ENCODE data around the gene MPP3. TPM values are rescaled to one million over a fixed set of nuclear protein-coding genes. Genes with fewer than 3 reads are reported as not detected.

The MPP3 gene
- total RNA-seq, 1 donor from 2014 or later = 6.1 TPM

DNA sequence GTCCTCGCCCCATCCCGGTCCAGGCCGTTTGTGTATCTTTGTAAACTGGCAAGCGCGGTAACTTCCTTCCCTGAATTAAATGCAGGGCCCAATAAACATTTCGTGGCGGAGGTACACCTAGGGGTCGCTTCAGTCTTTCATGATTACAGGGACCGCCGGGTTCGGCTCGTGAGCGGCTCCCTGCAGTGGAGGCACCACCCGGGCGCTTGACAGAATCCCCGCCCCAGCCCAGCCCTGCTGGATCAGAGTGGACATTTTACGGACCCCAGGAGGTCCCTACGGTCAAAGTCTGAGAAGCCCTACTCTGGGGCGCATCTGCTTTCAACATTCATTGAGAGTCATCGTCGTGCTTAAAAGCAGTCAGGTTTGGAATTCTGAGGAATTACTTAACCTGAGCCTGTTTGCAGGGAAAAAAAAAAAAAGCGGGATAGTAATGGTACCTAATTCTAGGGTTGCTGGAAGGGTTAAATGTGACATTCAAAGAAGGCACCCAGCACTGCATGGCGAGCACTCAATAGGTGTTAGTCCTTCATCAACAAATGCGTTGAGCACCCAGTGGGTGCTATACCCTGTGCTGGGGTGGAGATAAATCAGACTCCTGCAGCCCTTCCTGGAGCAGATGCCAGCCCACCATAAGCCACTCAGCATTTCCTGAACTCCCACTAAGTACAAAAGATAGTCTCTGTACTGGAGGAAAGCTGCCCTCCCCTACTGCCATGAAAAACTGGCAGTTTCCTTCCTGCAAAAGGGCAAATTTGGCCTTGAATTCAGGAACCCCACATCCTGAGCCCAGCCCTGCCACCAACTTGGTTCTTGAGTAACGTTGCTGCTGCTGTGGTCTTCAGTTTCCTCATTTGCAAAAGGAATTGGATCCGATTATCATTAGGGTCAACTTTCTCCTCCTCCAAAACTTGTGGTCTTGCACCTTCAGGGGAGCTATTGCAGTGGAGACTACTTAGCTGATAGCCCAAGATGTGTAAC lies 53.5 kb downstream of the MPP3 start:
- Mint-ChIP-seq H3K4me3 (peak overlapping the region; percentile 83), H3K27ac (no peak overlapping the region), H3K36me3 (peaks cover 3% of the 10 kb centered on the region), H3K4me1 (peaks cover 9% of the 10 kb centered on the region), H3K27me3 (ENCODE audit: insufficient read depth, low read depth) (peaks cover 6% of the 10 kb centered on the region), H3K9me3 (no peaks in the 10 kb centered on the region)
- TF ChIP-seq CTCF (IDR thresholded peaks at IDR 0.05) = no peak
- peak; percentile 20 for TF ChIP-seq EZH2 (IDR thresholded peaks at IDR 0.05)
- Histone ChIP-seq H2AFZ (replicated peaks) (peak overlapping the region; percentile 76), H3K4me2 (peak overlapping the region; percentile 83), H3K4me3 (peak overlapping the region; percentile 69), H3K9me3 (ENCODE audit: low read depth) (no peaks in the 10 kb centered on the region), H3K4me1 (peaks cover 5% of the 10 kb centered on the region), H3K27me3 (peaks cover 37% of the 10 kb centered on the region), H3K36me3 (no peaks in the 10 kb centered on the region), H3K27ac (no peak overlapping the region), H3F3A (ENCODE audit: low read depth) (peaks cover 7% of the 10 kb centered on the region), H3K79me2 (ENCODE audit: low read depth) (peaks cover 4% of the 10 kb centered on the region), H3K9ac (no peak overlapping the region), H4K20me1 (ENCODE audit: low read depth) (peaks cover 3% of the 10 kb centered on the region)
- DNase-seq (ENCODE audit: low spot score) = peak; percentile 56

GRCh38 chr17:43778337-43779144 lies 54.4 kb downstream of the MPP3 start, which contains the start of gene DUSP3:
Gene DUSP3 (minus strand): TSS chr17:43778977. CDS start chr17:43778924, 53 bp downstream.
- H3K27me3 Mint-ChIP-seq (ENCODE audit: insufficient read depth, low read depth) = peaks cover 4% of the 10 kb centered on the region
- H3K4me1 Mint-ChIP-seq = peaks cover 9% of the 10 kb centered on the region
- peak within 1 kb of the TSS; percentile 93 for H3K27ac Mint-ChIP-seq
- H3K36me3 Mint-ChIP-seq = peaks cover 4% of the 10 kb centered on the region
- Histone ChIP-seq H3K27me3 (peaks cover 37% of the 10 kb centered on the region), H3K9me3 (ENCODE audit: low read depth) (no peaks in the 10 kb centered on the region), H2AFZ (replicated peaks) (peak within 1 kb of the TSS; percentile 85), H3K79me2 (ENCODE audit: low read depth) (peaks cover 4% of the 10 kb centered on the region), H3K4me3 (peak within 1 kb of the TSS; percentile 69), H3K27ac (peak within 1 kb of the TSS; percentile 7), H3F3A (ENCODE audit: low read depth) (peaks cover 7% of the 10 kb centered on the region), H4K20me1 (ENCODE audit: low read depth) (peaks cover 3% of the 10 kb centered on the region), H3K4me1 (peaks cover 5% of the 10 kb centered on the region), H3K4me2 (peak within 1 kb of the TSS; percentile 83), H3K36me3 (no peaks in the 10 kb centered on the region), H3K9ac (peak within 1 kb of the TSS; percentile 46)
- DNase-seq (ENCODE audit: low spot score) = peak; percentile 94
- H3K9me3 Mint-ChIP-seq = no peaks in the 10 kb centered on the region
- peak within 1 kb of the TSS; percentile 88 for H3K4me3 Mint-ChIP-seq
- TF ChIP-seq CTCF (IDR thresholded peaks at IDR 0.05) (no peak), EZH2 (IDR thresholded peaks at IDR 0.05) (no peak), EZH2phosphoT487 (IDR thresholded peaks at IDR 0.05) (no peak)

- Histone ChIP-seq H3K9ac (no peak overlapping the region), H3K79me2 (ENCODE audit: low read depth) (peaks cover 4% of the 10 kb centered on the region), H3K4me1 (peaks cover 4% of the 10 kb centered on the region), H3K4me2 (no peak overlapping the region), H3K36me3 (no peaks in the 10 kb centered on the region), H4K20me1 (ENCODE audit: low read depth) (peaks cover 3% of the 10 kb centered on the region), H2AFZ (replicated peaks) (no peak overlapping the region), H3K4me3 (no peak overlapping the region), H3F3A (ENCODE audit: low read depth) (peaks cover 4% of the 10 kb centered on the region), H3K27ac (no peak overlapping the region), H3K9me3 (ENCODE audit: low read depth) (no peaks in the 10 kb centered on the region), H3K27me3 (peaks cover 7% of the 10 kb centered on the region)
- Mint-ChIP-seq H3K27ac (no peak overlapping the region), H3K4me3 (no peak overlapping the region), H3K4me1 (peaks cover 9% of the 10 kb centered on the region), H3K9me3 (no peaks in the 10 kb centered on the region), H3K36me3 (peaks cover 18% of the 10 kb centered on the region), H3K27me3 (ENCODE audit: insufficient read depth, low read depth) (peaks cover 6% of the 10 kb centered on the region)
- TF ChIP-seq EZH2 (IDR thresholded peaks at IDR 0.05) (no peak), CTCF (IDR thresholded peaks at IDR 0.05) (no peak), EZH2phosphoT487 (IDR thresholded peaks at IDR 0.05) (no peak)
- no peak for DNase-seq (ENCODE audit: low spot score)
Observed at GRCh38 chr17:43774304-43775250, 58.4 kb downstream of the MPP3 start.

All from neural progenitor cell (in vitro differentiated cells).